HepG2 (cell line): ENCODE data around the gene CCDC3. TPM values are rescaled to one million over a fixed set of nuclear protein-coding genes. Genes with fewer than 3 reads are reported as not detected.

Experiments
- ATAC-seq: fragments of 200-7000 bp; cut with Tn5 transposase; 3 replicates; pipeline ENCODE4 v1.9.1; 2020; ENCODE audit warnings: mild to moderate bottlenecking, moderate library complexity
- BruUV-seq: library from RNA; stranded (reverse); fragments of 400-500 nt; replicated peaks from 2 replicates; lab custom pipeline; 2021; lab: Mats Ljungman, UMichigan
- CTCF ChIA-PET: fragments of 300-600 bp; formaldehyde crosslinking; extraction: SDS; loops from one replicate; lab custom pipeline; 2021; ENCODE audit warnings: low total read pairs, inconsistent platforms, low intra/inter-chr PET ratio; lab: Yijun Ruan, JAX
- POLR2A ChIA-PET: fragments of 350-600 bp; sonication (Branson Sonifier 250); formaldehyde crosslinking; loops from one replicate; lab custom pipeline; 2020; ENCODE audit warnings: antibody characterized with exemption, inconsistent platforms; lab: Yijun Ruan, JAX
- DNase-seq: peaks from one replicate; pipeline ENCODE4 v3.0.0-alpha.2; 2015; ENCODE audit warnings: low spot score
- FAIRE-seq: peaks from 3 replicates; lab custom pipeline; 2011; peaks lifted over from hg19 to GRCh38; lab: Jason Lieb, UNC
- H2AFZ ChIP-seq: one replicate; pipeline ENCODE4 v1.6.1; 2011; ENCODE audit warnings: low read length, inconsistent platforms
- H3K27ac ChIP-seq: fragments of 300-600 bp; 3 replicates; pipeline ENCODE4 v1.8.0; 2011; ENCODE audit warnings: mixed run types, mild to moderate bottlenecking, mixed read lengths, low read length, inconsistent platforms; ENCODE audit not compliant: insufficient read depth; ENCODE audit errors: extremely low read length
- H3K27me3 ChIP-seq, 2 experiments: fragments of 200-600 bp in 1 of 2; 2 replicates in 1 of 2; 3 replicates in 1 of 2; pipeline versions ENCODE4 v1.6.0 to v1.8.0; 2011; ENCODE audit warnings: low read length in 2 of 2, mild to moderate bottlenecking in 2 of 2, moderate library complexity in 2 of 2, inconsistent platforms in 1 of 2; ENCODE audit not compliant: insufficient read depth in 2 of 2, control insufficient read depth in 1 of 2
- H3K36me3 ChIP-seq, 2 experiments: fragments of 200-600 bp in 1 of 2; replicated peaks in 1 of 2; 2 replicates in 1 of 2; 3 replicates in 1 of 2; pipeline versions ENCODE4 v1.5.1 to v1.8.0; 2011; ENCODE audit warnings: low read length in 2 of 2, inconsistent platforms in 1 of 2; ENCODE audit not compliant: insufficient read depth in 2 of 2, control insufficient read depth in 1 of 2
- H3K4me1 ChIP-seq: 2 replicates; pipeline ENCODE4 v1.5.1; 2012; ENCODE audit warnings: low read length, inconsistent platforms; ENCODE audit not compliant: insufficient read depth
- H3K4me2 ChIP-seq: 2 replicates; pipeline ENCODE4 v1.6.0; 2011; ENCODE audit warnings: low read depth, low read length, inconsistent platforms
- H3K4me3 ChIP-seq, 3 experiments: fragments of 200-600 bp in 1 of 3; sonication (generic), shearing (Covaris generic) in 1 of 3; replicated peaks in 1 of 3; 2 replicates each; pipeline ENCODE4 v1.5.1; 2011 to 2016; ENCODE audit warnings: low read length in 3 of 3, inconsistent platforms in 2 of 3, low read depth in 2 of 3, mild to moderate bottlenecking in 2 of 3, control low read depth in 1 of 3, mixed read lengths in 1 of 3; ENCODE audit not compliant: insufficient read depth in 1 of 3
- H3K79me2 ChIP-seq: one replicate; pipeline ENCODE4 v1.6.1; 2011; ENCODE audit warnings: low read length, inconsistent platforms; ENCODE audit not compliant: insufficient read depth
- H3K9ac ChIP-seq: 2 replicates; pipeline ENCODE4 v1.6.0; 2011; ENCODE audit warnings: mild to moderate bottlenecking, low read depth, low read length, inconsistent platforms; ENCODE audit not compliant: insufficient read depth
- H3K9me3 ChIP-seq: 2 replicates; pipeline ENCODE4 v1.5.1; 2012; ENCODE audit warnings: mild to moderate bottlenecking, low read length
- H4K20me1 ChIP-seq: 2 replicates; pipeline ENCODE4 v1.6.0; 2011; ENCODE audit warnings: inconsistent platforms, mild to moderate bottlenecking, low read length, moderate library complexity; ENCODE audit not compliant: insufficient read depth
- MIXL1 ChIP-seq: IDR thresholded peaks from 2 replicates; pipeline ENCODE4 v1.6.1; 2016
- SMAD9 ChIP-seq: sonication (generic); formaldehyde crosslinking; IDR thresholded peaks from 2 replicates; pipeline ENCODE4 v1.5.1; 2020; ENCODE audit warnings: mild to moderate bottlenecking, missing genetic modification reagents
- ZBTB3 ChIP-seq: sonication (generic); formaldehyde crosslinking; IDR thresholded peaks from 2 replicates; pipeline ENCODE4 v1.4.0; 2020; ENCODE audit warnings: low read depth, mild to moderate bottlenecking, moderate library complexity, missing genetic modification reagents, borderline replicate concordance
- ZNF263 ChIP-seq: sonication (generic); formaldehyde crosslinking; IDR thresholded peaks from 2 replicates; pipeline ENCODE4 v1.4.0; 2020; ENCODE audit warnings: missing genetic modification reagents
- ZNF761 ChIP-seq: sonication (generic); formaldehyde crosslinking; conservative IDR thresholded peaks from 2 replicates; pipeline ENCODE4 v1.4.0; 2020; ENCODE audit warnings: mild to moderate bottlenecking, missing genetic modification reagents
- ZNF788 ChIP-seq: sonication (generic); formaldehyde crosslinking; IDR thresholded peaks from 2 replicates; pipeline ENCODE4 v1.5.0; 2020; ENCODE audit warnings: mild to moderate bottlenecking, missing genetic modification reagents, borderline replicate concordance
- WGBS: methylation state at CpG from one replicate; pipeline ENCODE4 v1.1.6; 2017; ENCODE audit warnings: low lambda C conversion rate; 5-methylcytosine and 5-hydroxymethylcytosine counted together
- in situ Hi-C: cut with HindIII; loops from 2 replicates; pipeline ENCODE4 v1.10.0; 2017; ENCODE audit warnings: low pct_unique_long_range_greater_than_20kb; ENCODE audit not compliant: extremely low pct_ligation_motif_present
- intact Hi-C: fragments of 100-400 bp; cut with micrococcal nuclease; formaldehyde crosslinking; loops from one replicate; pipeline ENCODE4 v1.10.0; 2022; ENCODE audit not compliant: unreplicated experiment
- polyA plus RNA-seq, 8 experiments: library from polyadenylated mRNA; depleted of rRNA in 3 of 8; stranded (reverse) in 7 of 8; unstranded in 1 of 8; fragments of >200 nt; fragmentation: Illumina TruSeq in 4 of 8; extraction: Trizol in 4 of 8; gene quantifications; 2 replicates each; pipeline versions ENCODE4 v1.2.1 to v1.2.3, GENCODE V29; 2011 to 2016; ENCODE audit warnings: low read depth in 4 of 8, missing spikeins in 1 of 8, mixed read lengths in 1 of 8; ENCODE audit not compliant: insufficient read depth in 1 of 8
- total RNA-seq, 5 experiments: library from RNA; depleted of rRNA; stranded (reverse); fragments of >200 nt; fragmentation: Illumina TruSeq; extraction: Trizol; gene quantifications; 2 replicates each; pipeline ENCODE4 v1.2.3, GENCODE V29; 2016; ENCODE audit warnings: low read depth in 1 of 5
- TF ChIP-seq, protein P1 (sequence below): sonication (generic); formaldehyde crosslinking; IDR thresholded peaks from 2 replicates; pipeline ENCODE4 v1.4.0; 2020; ENCODE audit warnings: missing genetic modification reagents
- TF ChIP-seq, protein P2 (sequence below): sonication (generic); formaldehyde crosslinking; IDR thresholded peaks from 2 replicates; pipeline ENCODE4 v1.4.0; 2020; ENCODE audit warnings: mild to moderate bottlenecking, missing genetic modification reagents, borderline replicate concordance
- TF ChIP-seq, protein P3 (sequence below): sonication (generic); formaldehyde crosslinking; IDR thresholded peaks from 2 replicates; pipeline ENCODE4 v1.8.0; 2022; ENCODE audit warnings: missing genetic modification reagents, mild to moderate bottlenecking, inconsistent platforms, borderline replicate concordance

The CCDC3 gene
- total and polyA plus RNA-seq, 2 of the 13 experiments (the other 11 are each of a cell fraction or from before 2014, with no cell fraction given): not detected

DNA sequence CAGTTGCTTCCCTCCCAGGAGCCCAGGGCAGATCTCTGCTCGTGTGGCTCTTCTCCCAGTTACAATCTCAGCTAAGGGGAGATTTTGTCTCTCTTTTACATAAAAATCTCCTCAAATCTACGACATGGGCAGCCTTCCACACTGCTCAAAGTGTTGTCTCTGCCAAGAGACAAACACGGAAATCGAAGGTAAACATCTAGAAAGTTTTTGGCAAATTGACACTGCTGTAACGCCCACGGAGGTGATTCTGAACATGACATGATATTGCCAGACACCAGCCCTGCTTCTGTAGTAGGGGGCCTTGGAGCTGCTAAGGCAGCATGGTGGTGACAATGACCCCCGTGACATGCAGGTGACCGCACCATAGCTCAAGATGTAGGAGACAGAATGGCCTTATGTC lies 128.3 kb downstream of the CCDC3 start:
- Histone ChIP-seq H3K4me3 (no peak overlapping the region), H3K9ac (no peak overlapping the region), H3K4me1 (no peaks in the 10 kb centered on the region), H3K36me3 (no peaks in the 10 kb centered on the region), H2AFZ (no peak overlapping the region), H4K20me1 (no peaks in the 10 kb centered on the region), H3K4me2 (no peak overlapping the region), H3K27ac (no peak overlapping the region), H3K79me2 (no peaks in the 10 kb centered on the region), H3K9me3 (no peaks in the 10 kb centered on the region), H3K27me3 (peaks cover 3% of the 10 kb centered on the region in 2 experiments; a peak in 3 of 5 replicates)
- TF ChIP-seq ZBTB3 (CRISPR knock-in tag) (no peak), ZNF788 (no peak), ZNF263 (CRISPR knock-in tag) (no peak), ZNF761 (CRISPR knock-in tag) (no peak)
- TF ChIP-seq, protein P1, sequence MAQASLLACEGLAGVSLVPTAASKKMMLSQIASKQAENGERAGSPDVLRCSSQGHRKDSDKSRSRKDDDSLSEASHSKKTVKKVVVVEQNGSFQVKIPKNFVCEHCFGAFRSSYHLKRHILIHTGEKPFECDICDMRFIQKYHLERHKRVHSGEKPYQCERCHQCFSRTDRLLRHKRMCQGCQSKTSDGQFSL (CRISPR knock-in tag): no peak
- TF ChIP-seq, protein P2, sequence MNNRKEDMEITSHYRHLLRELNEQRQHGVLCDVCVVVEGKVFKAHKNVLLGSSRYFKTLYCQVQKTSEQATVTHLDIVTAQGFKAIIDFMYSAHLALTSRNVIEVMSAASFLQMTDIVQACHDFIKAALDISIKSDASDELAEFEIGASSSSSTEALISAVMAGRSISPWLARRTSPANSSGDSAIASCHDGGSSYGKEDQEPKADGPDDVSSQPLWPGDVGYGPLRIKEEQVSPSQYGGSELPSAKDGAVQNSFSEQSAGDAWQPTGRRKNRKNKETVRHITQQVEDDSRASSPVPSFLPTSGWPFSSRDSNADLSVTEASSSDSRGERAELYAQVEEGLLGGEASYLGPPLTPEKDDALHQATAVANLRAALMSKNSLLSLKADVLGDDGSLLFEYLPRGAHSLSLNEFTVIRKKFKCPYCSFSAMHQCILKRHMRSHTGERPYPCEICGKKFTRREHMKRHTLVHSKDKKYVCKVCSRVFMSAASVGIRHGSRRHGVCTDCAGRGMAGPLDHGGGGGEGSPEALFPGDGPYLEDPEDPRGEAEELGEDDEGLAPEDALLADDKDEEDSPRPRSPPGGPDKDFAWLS: no peak
- in situ Hi-C loops (no loop called here), intact Hi-C loops (no loop called here)
- no TSS peak for BruUV-seq
- FAIRE-seq (no peak), ATAC-seq (no peak), DNase-seq (no peak)
- CTCF ChIA-PET: no interaction called here
- 11% methylated on average over 8 of the region's 8 CpGs for WGBS
- POLR2A ChIA-PET: no interaction called here

DNA sequence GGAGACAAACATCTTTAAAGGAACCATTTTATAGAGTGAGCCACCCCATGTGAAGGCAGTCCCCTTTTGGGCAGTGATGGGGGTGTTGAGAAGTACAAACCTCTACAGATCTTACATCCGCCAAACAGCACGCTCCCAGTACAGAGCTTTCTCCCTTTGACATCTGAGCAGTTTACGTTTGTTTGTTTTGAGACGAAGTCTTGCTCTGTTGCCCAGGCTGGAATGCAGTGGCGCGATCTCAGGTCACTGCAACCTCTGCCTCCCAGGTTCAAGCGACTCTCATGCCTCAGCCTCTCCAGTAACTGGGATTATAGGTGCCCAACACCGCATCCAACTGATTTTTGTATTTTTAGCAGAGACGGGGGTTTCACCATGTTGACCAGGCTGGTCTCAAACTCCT lies 128.9 kb downstream of the CCDC3 start:
- in situ Hi-C loops (no loop called here), intact Hi-C loops (no loop called here)
- Histone ChIP-seq H3K4me2 (no peak overlapping the region), H3K79me2 (no peaks in the 10 kb centered on the region), H2AFZ (no peak overlapping the region), H3K27me3 (peaks cover 3 to 5% of the 10 kb centered on the region in 2 experiments; a peak in 3 of 5 replicates), H3K4me3 (no peak overlapping the region), H4K20me1 (no peaks in the 10 kb centered on the region), H3K9me3 (no peaks in the 10 kb centered on the region), H3K27ac (no peak overlapping the region), H3K9ac (no peak overlapping the region), H3K4me1 (no peaks in the 10 kb centered on the region), H3K36me3 (no peaks in the 10 kb centered on the region)
- ATAC-seq (no peak), DNase-seq (no peak), FAIRE-seq (no peak)
- TF ChIP-seq MIXL1 (CRISPR knock-in tag): no peak
- TF ChIP-seq, protein P3, sequence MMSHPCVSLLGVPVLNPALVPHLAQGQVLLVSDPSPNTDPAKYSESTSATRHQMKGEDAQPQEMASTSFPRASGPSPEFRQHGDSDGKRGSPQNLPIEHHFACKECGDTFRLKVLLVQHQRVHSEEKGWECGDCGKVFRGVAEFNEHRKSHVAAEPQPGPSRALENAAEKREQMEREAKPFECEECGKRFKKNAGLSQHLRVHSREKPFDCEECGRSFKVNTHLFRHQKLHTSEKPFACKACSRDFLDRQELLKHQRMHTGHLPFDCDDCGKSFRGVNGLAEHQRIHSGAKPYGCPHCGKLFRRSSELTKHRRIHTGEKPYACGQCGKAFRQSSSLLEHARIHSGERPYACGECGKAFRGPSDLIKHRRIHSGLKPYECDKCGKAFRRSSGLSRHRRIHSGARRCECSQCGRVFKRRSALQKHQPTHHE (CRISPR knock-in tag): no peak
- no peak for TF ChIP-seq SMAD9 (CRISPR knock-in tag)
- ChIA-PET POLR2A (no interaction called here), CTCF (no interaction called here)
- WGBS: 26% methylated on average over 9 of the region's 9 CpGs
- no TSS peak for BruUV-seq
